Measurements from ENCODE around the gene PGM5.

PGM5 gene

GRCh38 chr9:68545033-68545705 is 188.8 kb downstream of the PGM5 start:
- no peak for DNase-seq

DNA sequence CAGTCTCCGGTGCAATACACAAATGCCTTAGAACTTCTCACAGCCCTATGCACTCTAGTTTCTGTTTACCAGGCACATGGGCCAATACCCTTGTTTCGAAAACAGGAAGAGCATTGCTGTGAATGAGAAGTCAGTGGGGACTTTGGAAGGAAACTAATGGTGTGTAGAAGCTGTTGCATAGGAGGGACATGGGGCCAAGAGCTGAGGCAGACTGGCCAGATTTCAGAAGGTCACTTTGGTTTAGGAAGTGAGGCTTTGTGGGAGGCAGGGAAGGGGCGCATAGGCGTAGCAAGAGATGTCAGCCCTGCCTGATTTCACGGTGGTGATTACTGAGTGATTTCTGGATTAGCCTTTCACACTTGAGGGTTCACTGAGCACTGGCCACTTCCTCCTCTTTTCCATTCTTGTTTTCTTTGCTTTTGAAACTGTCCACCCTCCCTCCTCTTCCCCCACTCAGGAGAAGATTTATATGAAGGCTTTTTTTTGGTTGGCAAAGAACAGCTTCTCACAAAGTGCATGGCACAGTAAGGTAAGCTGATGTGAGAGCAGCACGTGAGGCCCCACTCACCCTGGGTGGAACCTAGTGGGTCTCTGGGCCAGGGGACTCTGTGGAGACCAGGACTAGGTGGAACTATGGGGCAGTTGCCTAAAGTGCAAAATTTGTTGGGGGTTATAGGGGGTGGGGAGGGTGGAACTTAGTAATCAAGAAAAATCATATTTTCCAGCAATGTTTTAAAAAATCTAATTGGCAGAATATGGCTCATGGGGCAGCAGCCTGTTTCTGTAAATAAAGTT is 190.4 kb downstream of the PGM5 start:
- DNase-seq, result no peak

DNA sequence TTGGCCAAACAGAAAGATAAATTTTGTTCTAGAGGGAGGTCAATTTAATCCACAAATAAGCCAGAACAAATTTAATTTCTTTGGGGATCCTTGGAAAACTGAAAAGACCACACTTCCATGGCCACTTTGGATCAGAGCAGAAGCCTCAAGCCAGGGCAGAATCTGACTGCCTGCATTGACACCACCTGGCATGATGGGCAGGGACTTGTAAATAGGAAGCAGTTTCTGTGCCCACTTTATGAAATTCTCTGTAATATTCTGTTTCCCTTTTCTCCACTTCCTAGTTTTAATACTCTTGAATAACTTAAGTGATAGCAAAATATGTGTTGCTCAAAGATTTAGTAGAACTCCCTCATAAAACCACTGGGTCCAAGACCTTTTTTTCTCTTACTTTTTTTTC is 191.0 kb downstream of the PGM5 start:
- no peak for DNase-seq

- DNase-seq, result no peak
Measured at GRCh38 chr9:68548241-68548640, 191.8 kb downstream of the PGM5 start.

DNA sequence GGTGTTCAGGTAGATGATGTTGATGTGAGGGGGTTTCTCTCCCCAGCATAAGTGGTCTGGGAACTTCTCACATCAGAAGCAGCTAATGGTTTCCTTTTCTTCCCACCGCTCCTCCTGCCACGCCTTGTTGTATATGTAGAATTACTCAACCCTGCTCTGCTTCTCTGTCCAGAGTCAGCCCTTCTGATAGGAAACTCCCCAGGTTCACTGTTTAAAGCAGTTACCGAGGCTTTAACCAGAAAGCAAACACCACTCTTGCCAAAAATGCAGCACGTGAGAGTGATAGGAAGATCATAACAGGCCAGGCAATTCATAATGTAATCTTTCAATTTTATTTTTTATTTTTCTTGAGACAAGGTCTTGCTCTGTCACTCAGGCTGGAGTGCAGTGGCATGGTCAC is 194.8 kb downstream of the PGM5 start:
- no peak for DNase-seq

GRCh38 chr9:68552700-68553476 is 196.5 kb downstream of the PGM5 start:
- DNase-seq, result no peak

- DNase-seq, result no peak
Measured at GRCh38 chr9:68555437-68556150, 199.2 kb downstream of the PGM5 start.

DNA sequence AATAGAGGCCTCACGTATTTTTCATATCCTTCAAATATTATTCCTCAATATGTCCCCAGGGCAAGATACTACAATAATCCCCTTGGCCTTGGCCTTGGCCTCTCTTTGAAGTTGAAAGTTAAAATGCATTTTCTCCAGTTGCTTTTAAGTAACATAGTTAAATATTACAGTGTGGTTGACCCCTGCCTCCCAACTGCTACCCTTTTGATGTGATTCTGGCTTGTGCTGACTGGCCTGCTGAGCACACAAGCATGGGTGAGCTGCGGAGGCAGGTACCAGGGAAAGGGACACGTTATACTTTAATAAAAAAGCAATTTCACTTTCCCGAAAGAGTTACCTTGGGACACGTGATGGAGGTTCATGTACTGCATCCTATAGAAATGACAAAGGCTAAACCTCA is 202.1 kb downstream of the PGM5 start:
- no peak for DNase-seq

DNA sequence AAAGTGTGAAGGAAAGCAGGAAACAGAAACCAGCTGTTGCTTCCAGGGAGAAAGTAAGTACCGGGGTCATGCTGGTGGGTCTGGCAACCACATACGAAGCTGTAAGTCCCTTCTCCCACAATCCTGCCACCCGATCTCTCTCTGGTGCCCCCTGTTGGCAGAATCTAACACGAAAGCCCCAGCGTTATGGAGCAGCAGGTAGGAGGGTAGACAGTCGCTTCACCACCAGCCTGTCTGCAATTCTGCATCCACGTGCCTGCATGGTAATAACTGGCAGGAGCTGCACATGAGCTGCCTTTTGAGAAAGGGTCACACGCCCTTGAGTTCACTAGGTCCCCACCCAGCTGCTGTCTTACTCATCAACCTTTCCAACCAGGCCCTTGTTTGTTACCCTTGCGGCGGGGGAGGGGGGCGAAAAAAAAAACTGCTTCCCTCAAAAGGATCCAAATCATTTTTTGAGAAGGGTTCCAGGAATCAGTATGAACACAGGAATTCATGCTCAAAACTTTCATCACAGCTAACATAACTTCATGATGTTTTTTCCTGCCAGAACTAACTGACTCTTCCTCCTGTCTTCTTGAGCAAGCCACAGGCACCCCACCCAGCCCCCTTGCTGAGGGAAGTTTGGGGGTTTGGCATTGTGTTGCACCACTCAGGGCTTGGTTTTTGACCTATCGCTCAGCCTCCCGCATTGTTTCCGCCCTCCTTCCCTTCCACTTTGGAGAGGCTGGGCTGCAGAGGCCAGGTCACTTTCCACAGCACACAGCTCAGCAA is 203.8 kb downstream of the PGM5 start:
- peak; percentile 40 for DNase-seq

- DNase-seq, result no peak
Measured at GRCh38 chr9:68562461-68562860, 206.1 kb downstream of the PGM5 start.

DNA sequence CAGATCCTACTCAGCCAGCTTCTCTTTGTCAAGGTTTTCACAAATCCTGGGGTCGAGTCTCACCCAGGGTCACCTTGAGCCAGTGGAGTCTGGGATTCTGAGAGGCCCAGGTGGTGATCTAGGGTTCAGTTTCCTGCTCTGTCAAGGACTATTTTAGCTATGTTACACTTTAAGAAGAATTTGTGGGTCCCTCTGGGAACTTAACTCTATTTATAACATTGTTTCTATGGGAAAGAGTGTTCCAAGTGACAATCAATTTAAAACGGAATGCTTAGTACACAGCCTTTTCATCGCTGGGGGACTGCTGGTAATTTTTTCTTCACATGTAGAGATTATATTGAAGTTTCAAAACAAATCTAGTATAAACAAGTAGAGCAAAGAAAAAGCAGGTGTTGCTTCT is 211.2 kb downstream of the PGM5 start:
- DNase-seq, result no peak

- DNase-seq, result no peak
Measured at GRCh38 chr9:68574150-68574549, 217.7 kb downstream of the PGM5 start.

GRCh38 chr9:68575817-68576216 is 219.4 kb downstream of the PGM5 start:
- no peak for DNase-seq

GRCh38 chr9:68577774-68578591 is 221.6 kb downstream of the PGM5 start:
- no peak for DNase-seq
